HG03159 (cell line): Measurements from ENCODE around the gene ABHD8.

Experiments used
- ATAC-seq: cut with Tn5 transposase; IDR thresholded peaks from one replicate; pipeline ENCODE4 v1.9.1; 2021; ENCODE audit warnings: mild to moderate bottlenecking, moderate library complexity; ENCODE audit not compliant: unreplicated experiment

ABHD8 gene

DNA sequence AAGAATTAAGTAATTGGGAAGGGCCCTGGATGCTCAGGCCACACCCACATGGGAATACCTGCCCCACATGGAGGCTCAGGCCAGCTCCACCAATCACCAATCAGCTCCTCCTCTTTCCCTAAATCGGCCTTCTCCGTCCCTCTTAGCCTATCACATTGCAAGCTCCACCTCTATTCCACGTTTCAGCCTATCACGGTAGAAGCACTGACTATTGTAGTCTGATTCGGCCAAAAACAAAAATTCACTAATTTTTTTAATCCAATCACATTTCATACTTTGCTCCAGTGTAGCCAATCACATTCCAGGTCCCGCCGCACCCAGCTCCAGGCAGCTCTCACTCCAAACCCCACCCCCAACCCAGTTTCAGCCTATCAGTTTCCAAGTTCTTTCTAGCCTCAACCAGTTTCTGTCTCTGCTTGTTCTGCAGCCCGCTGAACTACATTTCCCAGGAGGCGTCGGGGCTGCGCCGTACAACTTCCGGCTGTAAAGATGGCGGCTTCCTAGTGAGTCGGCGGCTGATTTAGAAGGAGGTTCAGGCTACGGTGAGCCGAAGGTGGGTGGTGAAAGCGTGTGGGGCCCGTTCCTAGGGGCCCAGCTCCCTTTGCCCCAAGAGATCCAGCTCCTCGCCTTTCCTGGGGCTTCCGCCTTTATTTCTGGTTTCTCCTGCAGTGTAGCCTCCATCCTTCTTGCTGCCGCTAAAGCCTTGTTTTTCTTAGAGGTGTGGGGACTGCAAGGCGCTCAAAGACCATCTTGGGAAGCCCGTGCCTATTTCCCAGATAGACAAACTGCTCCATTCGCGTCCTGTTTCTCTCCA, 36.0 kb downstream of the ABHD8 start, which contains the start of gene BABAM1:
Gene BABAM1, plus strand, starts transcription at position 469 of the 814 bp plus-strand sequence. CDS start 1,364 bp downstream, outside the sequence.
- ATAC-seq = peak; percentile 86

- no peak for ATAC-seq
These were observed 36.6 kb downstream of the ABHD8 start for GRCh38 chr19:17266589-17266974.

DNA sequence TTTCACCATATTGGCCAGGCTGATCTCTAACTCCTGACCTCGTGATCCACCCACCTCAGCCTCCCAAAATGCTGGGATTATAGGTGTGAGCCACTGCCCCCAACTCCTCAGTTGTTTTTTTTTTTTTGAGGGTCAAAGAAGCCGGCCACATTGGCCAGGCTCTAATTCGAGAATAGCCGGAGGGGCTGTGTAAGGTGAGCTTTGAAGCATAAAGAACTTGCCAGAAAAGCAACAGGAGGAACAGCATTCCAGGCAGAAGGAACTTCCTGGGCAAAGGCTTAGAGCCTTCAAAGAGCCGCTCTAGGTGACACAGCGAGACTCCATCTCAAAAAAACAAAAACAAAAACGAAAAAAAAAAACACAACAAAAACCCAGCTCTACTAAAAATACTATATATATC, 37.2 kb downstream of the ABHD8 start:
- no peak for ATAC-seq

GRCh38 chr19:17264641-17264979, 38.6 kb downstream of the ABHD8 start, which contains the start of gene USHBP1:
Gene USHBP1 (minus strand): TSS chr19:17264745. CDS start chr19:17264299, 446 bp downstream.
- ATAC-seq = no peak

DNA sequence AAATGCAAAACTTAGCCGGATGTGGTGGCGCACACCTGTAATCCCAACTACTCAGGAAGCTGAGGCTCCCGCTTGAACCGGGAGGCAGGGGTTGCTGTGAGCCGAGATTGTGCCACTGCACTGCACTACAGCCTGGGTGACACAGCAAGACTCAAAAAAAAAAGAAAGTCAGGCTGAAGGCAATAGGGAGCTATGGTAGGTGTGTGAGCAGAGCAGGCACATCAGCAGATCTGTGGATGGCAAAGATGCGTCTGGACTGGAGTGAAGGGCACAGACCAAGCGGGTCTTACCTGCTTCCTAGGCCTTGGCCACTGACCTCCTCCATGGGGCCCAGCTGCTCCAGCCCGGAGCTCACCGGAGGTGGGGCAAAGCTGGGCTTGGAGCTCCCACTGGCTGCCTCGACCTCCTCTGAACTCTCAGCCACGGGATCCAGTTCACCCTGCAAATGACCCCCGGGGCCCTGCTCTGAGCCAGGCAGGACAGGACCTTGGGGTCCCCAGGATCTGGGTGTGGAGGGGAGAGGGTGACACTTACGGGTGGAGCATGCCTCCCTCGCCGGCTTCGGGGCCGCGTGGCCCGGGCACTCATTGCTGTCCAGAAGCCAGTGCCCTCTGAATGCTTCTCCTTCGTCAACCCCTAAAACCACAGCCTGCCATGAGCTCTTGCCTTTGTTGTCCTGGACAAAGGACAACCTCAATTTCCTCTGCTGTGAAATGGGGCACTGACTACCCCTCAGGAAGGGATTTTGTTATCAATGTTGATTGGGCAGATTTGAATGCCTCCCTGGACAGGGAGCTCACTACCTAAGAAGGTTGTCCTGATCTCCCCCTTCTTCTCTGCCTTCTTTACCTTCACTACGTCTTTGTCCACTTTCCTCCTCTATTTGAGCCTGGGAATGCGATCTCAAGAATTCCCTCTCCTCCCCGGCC, 39.2 kb downstream of the ABHD8 start:
- no peak for ATAC-seq

GRCh38 chr19:17262557-17262956, 40.7 kb downstream of the ABHD8 start:
- ATAC-seq = no peak

- peak; percentile 70 for ATAC-seq
These were observed 42.3 kb downstream of the ABHD8 start for GRCh38 chr19:17260842-17261325.

DNA sequence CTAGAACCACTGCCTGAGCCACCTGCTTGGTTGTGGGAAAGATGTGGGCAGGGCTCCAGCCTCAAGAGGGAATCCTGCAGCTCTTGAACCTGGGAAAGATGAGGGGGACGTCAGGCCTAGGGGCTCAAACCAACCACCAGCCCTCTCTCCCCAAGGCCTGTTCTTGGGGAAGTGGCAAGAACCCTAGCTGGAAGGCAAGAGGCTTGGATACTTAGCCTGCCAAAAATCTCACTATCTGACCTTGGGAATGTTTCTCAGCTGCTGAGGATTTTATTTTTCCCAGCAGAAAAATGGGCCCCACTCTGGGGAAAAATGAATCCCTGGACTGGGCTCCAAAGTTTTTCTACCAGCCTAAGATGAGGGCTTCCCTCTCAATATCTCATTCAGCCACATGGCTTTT, 43.3 kb downstream of the ABHD8 start:
- no peak for ATAC-seq

- ATAC-seq = no peak
These were observed 44.0 kb downstream of the ABHD8 start for GRCh38 chr19:17259118-17259780.

DNA sequence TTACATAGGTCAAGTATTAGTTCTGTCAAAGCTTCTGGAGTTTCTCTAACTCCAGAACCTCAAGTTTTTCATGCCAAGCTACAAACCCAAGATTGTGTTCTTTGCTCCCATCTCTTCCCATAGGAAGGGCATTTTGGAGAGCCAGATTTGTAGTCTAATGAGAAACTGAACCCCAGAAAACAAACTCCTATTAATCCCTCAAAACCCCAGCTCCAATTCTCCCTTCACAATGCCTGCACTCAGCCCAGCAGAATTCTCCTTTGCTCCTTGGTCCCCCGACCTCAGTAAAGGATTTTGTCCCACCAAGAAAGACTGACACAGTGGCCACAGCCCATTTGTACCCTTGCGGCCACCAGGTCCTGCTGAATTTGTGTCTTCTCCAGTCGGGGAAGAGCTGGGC, 47.1 kb downstream of the ABHD8 start:
- no peak for ATAC-seq

DNA sequence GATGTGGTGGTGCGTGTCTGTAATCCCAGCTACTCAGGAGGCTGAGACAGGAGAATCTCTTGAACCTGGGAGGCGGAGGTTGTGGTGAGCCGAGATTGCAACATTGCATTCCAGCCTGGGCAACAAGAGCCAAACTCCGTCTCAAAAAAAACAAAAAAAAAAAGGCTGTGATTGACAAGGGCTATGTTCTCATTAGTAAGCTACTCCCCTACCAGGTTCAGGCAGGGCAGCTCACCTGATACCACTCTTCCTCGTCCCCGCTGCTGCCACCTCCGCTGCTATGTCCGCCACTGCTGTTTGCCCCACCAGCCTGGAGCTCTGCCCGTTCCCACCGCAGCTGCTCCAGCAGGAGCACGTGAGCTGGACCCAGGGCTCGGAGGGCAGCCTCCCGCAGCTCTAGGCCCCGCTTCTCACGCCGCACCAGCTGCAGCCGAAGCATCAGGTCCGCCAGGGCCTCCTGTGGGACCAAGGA, 48.0 kb downstream of the ABHD8 start:
- no peak for ATAC-seq

GRCh38 chr19:17254636-17255035, 48.6 kb downstream of the ABHD8 start:
- ATAC-seq = no peak

DNA sequence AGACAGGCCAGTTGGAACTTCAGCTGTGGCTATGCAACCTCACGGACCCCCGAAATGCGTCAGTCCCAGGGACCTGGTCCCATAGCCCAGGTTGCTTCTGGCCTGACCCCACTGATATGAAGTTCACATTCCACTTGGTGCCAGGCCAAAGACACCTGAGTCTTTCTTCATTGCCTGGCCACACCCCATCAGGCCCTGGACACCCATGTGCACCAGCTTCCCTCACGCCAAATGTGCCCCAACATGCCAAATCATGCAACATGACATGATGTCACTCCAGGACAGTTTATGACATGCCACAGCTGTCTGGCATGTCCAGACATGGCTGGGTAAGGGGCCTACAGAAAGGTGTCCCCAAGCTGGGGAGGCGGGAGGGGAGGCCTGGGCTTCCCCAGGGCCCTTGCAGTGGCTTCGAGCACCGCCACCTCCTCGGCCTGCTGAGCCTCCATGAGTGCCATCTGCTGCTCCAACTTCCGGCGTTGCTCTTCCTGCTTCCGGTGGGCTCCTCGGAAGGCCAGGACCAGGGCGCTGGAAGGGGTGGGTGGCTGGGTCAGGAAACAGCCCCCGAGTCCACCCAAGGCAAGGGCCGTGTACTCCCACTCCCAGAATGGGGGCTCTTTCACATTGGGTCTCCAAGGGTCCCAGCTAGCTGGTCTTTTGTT, 53.2 kb downstream of the ABHD8 start:
- ATAC-seq = no peak

GRCh38 chr19:17248011-17248776, 55.0 kb downstream of the ABHD8 start:
- ATAC-seq = no peak

DNA sequence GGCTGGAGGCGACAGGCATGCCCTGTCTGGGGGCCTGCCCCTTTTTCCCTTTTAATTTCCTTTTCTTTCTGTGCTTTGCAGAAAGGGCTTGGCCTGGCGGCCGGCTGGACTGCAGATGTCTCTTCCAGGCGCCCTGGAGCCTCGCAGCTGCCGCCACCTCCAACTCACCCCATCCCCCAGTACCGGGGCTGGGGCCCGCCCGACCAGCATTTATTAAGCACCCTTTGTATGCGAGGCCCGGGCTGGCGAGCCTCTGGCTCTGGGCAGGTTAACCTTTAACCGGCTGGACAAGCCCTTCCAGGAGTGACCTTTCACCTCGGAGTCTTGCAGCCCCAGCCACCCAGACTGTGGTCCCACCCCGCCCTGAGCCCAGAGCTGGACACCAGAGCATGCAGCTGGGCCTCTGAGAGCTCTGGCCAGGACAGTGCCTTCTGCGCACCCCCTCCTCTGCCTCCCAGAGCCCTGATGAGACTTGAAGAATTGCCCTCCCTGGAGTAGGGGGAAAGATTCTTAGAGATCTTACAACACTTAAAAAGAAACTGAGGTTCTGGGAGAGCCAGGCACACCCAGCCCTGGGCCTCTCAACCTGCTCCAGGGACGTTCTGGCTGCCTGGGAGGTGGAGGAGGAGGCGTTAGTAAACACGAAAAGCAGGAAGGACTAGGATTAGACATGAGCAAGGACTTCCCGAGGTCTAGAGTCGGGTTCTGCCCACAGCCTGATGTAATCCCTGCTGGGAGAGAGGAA, 56.4 kb downstream of the ABHD8 start:
- no peak for ATAC-seq

- ATAC-seq = no peak
These were observed 57.7 kb downstream of the ABHD8 start, which contains the start of gene NR2F6 for GRCh38 chr19:17245535-17245984. Gene NR2F6 (minus strand): TSS chr19:17245919. CDS start chr19:17245220, 699 bp downstream.

- no peak for ATAC-seq
These were observed 58.3 kb downstream of the ABHD8 start for GRCh38 chr19:17244618-17245534.
